Anterior cingulate cortex (tissue), 58 donors: ENCODE results near the gene PPFIA2.

Source experiments
- DNase-seq, 58 donors: peaks; one replicate each; lab custom pipeline; 2025; lab: John Stamatoyannopoulos, UW

The PPFIA2 gene

DNA sequence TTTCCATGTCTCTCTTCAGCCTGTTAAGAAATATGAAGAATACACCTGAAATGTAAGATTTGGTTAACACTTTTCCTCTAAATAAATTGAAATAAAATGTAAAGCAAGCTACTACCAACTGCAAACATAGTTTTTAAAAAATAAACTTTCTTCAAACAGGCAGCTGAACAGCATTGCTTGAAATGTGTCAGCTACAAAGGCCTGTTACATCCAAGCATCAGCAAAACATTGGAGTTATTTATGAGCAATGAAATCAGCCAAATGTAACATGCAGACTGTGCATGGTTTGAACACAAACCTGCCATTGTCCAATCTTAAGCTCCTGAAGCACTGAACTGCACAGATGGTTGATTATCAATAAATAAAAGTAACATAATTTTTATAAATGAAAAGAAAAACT, 390.0 kb downstream of the PPFIA2 start:
- no peak for DNase-seq

GRCh38 chr12:81365284-81365683, 393.9 kb downstream of the PPFIA2 start:
- peak in 19 of 58 donors; percentile 1 to 52 (median 12) for DNase-seq

- DNase-seq: peak in 1 of 58 donors; percentile 26
Observed at GRCh38 chr12:81360916-81361315, 398.2 kb downstream of the PPFIA2 start.

GRCh38 chr12:81359736-81360135, 399.4 kb downstream of the PPFIA2 start:
- DNase-seq: no peak

GRCh38 chr12:81354327-81354932, 404.7 kb downstream of the PPFIA2 start:
- DNase-seq: no peak

DNA sequence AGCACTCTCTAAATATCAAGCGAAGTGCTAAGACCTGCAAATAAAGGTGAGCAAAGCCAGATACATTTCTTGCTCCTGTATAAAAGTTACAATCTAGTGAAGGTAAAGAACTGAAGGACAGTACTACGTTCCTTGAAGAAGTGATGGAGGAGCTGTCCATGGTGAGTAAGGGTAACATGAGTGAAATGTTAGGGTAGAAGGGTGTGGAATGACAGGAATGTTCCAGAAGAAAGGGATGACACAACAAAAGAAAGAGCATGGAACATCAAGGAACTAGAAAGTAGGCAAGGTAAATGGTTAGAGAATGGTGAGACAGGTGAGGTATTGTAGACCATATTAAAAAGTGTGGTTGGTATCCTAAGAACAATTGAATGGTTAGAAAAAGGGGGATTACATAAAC, 408.8 kb downstream of the PPFIA2 start:
- no peak for DNase-seq

- DNase-seq: no peak
Observed at GRCh38 chr12:81347404-81347803, 411.7 kb downstream of the PPFIA2 start.

DNA sequence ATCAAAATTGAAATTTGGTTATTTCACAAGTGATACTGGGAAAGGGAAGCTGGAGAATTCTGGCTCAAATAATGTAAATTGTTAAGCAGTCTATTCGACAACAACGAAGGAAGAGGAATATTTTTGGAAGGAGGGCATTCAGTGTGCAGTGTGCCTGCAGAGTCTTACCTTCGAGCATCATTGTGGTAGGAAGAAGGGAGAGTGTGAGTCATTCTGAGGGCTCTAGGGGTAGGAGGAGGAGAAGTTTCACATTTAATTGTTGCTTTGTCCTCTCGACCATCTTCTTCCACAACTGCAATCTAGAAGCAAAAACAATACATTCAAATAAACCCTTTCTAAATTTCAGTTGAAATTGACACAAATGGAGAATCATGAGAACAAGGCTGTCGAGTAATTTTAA, 418.2 kb downstream of the PPFIA2 start:
- no peak for DNase-seq

DNA sequence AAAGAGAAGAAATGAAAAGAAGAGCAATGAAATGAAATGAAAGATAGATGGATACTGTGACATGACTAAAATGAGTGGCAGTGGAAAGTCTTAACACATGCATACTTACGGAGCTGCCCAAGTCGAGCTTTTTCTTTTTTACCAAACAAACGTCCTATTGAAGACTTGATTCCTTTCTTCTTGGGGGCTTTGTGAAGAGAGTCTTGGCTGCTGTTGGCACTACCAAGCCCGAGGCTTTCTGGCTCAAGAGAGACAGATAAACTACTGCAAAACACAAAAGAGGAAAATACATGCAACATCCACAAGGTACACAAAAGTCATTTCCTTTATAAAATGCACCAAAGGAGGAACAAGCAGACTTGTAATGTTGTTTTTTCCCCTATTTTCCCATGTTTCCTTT, 420.1 kb downstream of the PPFIA2 start:
- DNase-seq: no peak

GRCh38 chr12:81337886-81338285, 421.3 kb downstream of the PPFIA2 start:
- DNase-seq: no peak

DNA sequence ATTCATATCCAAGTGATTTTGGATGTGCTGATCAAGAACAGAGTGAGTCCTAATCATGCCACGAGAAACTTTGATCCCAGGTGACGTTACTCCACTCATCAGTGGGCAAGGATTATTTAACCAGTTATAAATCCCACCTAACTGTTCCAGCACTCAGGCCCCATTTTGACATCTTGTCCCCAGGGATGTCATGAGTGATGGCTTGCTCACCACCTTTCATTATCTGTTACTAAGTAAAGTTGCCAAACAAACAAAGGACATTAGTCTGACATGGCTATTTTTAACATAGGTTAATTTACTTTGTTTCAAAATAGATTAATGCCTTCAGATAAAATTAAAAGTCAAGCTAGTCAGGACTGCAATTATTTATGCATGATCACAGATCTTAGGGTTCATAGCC, 425.3 kb downstream of the PPFIA2 start:
- no peak for DNase-seq

DNA sequence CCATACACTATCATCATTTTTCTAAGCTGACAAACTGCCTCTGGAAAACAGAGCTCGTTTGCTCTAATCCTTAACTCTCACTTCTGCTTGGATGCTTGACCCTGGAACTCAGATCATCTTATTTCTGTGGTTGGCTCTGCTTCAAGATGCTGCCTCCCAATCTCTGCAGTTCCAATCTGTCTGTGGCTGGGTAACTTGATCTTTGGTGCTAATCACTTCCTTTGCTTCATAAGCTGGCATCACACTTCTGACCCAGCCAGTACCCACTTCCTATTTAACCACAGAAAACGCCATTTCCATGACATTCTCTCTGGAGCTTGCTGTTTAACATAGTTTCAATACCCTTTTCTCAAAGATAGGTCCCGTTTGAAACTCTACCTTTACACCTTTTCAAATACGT, 427.1 kb downstream of the PPFIA2 start:
- DNase-seq: peak in 1 of 58 donors; percentile 9

DNA sequence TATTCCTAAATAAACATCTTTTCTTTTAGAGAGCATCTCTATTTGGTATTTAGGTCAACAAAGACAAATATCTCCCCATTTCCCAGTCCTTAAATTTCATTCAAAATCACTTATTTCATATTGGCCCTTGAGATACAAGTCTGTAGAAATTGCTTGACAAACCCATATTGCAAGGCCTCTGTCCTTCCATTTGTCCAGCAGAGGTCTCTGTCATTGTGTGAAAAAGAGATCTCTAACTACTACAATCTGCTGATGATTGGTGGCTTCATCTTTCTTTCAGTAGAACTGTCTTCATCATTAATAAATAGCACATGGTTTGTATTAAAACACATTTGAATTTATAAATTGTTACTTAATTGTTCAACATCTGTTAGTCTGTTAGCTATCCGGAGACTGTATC, 428.7 kb downstream of the PPFIA2 start:
- DNase-seq: peak in 4 of 58 donors; percentile 3 to 39 (median 11)

- DNase-seq: no peak
Observed at GRCh38 chr12:81329085-81329484, 430.1 kb downstream of the PPFIA2 start.

DNA sequence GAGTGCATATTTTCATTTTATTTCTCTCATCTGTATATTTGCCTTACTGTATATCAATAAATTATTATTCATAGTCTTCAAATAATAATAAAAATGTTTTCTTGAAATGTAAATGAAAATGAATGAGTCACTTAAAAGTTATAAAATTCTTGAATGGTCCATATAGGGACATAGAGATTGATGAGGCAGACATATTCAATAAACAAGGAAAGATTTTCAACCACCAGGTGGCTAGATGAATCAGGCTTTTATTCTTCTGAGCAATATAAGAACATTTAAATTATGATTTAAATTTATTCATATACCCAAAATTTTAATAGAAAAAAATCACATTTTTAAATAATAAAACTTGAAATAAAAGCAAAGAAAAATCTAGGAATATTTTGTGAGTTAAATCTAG, 431.7 kb downstream of the PPFIA2 start:
- no peak for DNase-seq

DNA sequence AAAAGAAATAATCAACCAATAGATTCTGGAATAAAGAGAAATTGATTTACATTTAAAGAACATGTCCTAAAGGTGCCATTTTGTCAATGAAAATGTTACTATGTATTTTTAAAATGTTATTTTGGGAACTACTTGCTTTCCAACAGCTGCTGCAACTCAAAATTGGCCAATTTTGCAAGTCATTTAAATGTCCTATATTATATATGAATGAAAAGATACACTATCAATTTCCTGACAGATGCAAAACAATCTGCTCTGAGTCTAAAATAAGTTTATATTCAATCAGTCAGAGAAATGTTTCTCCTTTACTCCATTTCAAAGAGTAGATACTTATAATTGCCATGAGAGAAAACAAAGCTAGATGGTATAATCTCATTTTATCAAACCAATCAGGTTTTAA, 434.1 kb downstream of the PPFIA2 start:
- no peak for DNase-seq

- DNase-seq: no peak
Observed at GRCh38 chr12:81314903-81315531, 444.1 kb downstream of the PPFIA2 start.

GRCh38 chr12:81303935-81304334, 455.2 kb downstream of the PPFIA2 start:
- DNase-seq: no peak

DNA sequence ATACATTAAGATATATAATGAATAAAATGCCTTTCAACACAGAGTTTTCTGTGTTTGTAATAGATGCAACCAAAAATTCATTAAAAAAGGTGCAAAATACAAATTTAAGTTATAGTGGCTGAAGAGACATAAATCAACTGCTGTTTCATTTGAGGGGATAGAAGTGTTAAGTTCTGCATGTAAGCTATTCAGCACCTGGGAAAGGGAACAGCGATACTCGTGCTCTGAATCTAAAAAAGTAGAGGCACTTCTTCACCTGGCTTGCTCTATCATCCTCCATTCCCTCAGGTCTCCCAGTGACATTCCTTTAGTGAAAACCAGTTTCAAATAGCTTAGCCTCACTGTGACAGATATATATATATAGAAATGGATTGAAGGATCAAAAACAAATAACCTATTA, 458.7 kb downstream of the PPFIA2 start:
- DNase-seq: no peak

DNA sequence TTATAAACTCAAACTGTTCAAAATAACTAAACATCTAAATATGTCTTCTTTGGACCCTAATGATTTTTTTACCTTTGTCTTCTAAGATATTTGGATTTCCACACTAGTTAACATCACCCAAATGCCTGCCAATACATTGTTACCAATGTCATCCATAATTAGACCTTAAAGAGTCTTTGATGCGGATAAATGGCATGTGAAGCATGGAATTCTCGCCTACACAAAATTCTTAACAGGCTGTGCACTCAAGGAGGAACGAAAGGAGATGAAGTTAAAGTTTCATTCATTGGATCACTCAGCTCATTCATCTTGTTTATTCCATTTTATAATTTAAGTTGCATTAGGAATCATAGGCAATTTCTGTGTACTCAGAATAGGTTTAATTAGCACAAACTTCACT, 461.5 kb downstream of the PPFIA2 start:
- DNase-seq: no peak

DNA sequence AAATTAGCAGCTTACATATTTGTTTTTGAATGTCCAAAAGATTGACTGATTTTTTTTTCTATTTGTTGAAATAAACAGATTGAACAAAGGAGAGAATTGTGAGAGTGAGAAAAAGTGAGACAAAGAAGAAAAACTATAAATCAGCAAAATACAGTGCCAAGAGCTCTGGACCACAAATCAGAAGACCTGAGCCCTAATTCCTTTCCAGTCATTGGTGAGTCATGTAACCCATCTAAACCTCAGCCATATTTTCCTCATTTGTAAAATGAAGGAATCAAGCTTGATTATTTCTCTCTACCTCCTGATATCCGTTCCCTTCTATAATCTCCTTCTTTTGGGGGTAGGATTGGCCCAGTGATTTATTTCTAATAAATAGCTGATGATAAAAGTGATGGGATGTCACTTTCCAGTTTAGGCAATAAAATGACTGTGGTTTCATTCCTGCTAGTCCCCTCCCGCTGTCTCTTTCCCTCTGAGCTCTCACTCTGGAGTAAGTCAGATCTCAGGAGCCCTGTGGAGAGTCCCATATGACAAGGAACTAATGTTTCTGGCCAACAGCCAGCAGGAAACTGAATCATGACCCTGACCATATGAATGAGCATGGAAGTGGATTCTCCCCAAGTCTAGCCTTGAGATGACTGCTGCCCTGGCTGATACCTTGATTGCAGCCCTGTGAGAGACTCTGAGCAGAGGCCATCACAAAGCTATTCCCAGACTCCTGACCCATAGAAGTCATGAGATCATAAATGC, 462.4 kb downstream of the PPFIA2 start:
- peak in 1 of 58 donors; percentile 14 for DNase-seq

- peak in 13 of 58 donors; percentile 1 to 14 (median 6) for DNase-seq
Observed at GRCh38 chr12:81295251-81295650, 463.9 kb downstream of the PPFIA2 start.
